Neural progenitor cell (in vitro differentiated cells): ENCODE data around the gene TXNRD3.

Experiments used
- EZH2phosphoT487 ChIP-seq: fragments of 200-600 bp; sonication (generic); IDR thresholded peaks from 2 replicates; pipeline ENCODE4 v1.6.1; 2017; ENCODE audit warnings: antibody characterized with exemption
- TF ChIP-seq, protein P1 (sequence below): fragments of 200-600 bp; sonication (generic); IDR thresholded peaks from 2 replicates; pipeline ENCODE4 v1.5.1; 2017; ENCODE audit warnings: antibody characterized with exemption, mild to moderate bottlenecking

DNA sequence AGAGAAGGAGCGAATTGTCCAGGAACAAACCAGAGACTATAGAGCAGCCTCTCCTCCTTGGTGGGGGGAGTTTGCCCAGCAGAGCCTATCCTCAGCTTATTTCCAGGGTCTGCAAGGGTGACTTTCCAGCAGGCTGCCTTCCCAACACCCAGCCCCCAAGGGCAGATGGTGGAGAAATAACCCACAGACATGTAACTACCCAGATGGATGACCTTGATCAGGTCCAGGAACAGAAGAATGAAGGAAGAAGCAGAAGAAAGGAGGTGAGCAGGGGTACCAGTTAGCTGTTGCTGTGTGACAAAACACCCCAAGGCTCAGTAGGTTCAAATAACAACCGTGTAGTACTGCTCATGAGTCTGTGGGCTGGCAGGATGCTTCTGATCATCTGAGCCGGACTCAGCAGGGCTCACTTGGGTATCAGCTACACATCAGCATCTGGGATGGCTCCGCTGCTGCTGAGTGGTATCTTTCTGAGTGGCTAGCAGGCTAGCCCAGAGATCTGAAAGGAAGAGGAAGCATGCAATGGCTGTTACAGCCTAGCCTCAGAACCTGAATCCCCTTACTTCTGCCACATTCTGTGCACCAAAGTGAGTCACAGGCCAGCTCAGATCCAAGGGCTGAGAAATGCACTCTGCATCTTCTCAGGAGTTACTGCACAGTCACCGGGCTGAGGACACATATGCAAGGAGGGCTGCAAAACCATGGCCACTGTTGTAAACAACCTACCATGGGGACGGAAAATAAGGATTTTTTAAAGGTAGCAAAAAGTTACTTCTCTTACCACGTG lies 22.2 kb upstream of the TXNRD3 start:
- TF ChIP-seq, protein P1, sequence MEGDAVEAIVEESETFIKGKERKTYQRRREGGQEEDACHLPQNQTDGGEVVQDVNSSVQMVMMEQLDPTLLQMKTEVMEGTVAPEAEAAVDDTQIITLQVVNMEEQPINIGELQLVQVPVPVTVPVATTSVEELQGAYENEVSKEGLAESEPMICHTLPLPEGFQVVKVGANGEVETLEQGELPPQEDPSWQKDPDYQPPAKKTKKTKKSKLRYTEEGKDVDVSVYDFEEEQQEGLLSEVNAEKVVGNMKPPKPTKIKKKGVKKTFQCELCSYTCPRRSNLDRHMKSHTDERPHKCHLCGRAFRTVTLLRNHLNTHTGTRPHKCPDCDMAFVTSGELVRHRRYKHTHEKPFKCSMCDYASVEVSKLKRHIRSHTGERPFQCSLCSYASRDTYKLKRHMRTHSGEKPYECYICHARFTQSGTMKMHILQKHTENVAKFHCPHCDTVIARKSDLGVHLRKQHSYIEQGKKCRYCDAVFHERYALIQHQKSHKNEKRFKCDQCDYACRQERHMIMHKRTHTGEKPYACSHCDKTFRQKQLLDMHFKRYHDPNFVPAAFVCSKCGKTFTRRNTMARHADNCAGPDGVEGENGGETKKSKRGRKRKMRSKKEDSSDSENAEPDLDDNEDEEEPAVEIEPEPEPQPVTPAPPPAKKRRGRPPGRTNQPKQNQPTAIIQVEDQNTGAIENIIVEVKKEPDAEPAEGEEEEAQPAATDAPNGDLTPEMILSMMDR: no peak
- TF ChIP-seq EZH2phosphoT487: no peak
